ENCODE measurements around the gene ACP4. TPM values are rescaled to one million over a fixed set of nuclear protein-coding genes. Genes with fewer than 3 reads are reported as not detected.

The ACP4 gene
- total RNA-seq, 4 donors from 2014 or later: not detected

DNA sequence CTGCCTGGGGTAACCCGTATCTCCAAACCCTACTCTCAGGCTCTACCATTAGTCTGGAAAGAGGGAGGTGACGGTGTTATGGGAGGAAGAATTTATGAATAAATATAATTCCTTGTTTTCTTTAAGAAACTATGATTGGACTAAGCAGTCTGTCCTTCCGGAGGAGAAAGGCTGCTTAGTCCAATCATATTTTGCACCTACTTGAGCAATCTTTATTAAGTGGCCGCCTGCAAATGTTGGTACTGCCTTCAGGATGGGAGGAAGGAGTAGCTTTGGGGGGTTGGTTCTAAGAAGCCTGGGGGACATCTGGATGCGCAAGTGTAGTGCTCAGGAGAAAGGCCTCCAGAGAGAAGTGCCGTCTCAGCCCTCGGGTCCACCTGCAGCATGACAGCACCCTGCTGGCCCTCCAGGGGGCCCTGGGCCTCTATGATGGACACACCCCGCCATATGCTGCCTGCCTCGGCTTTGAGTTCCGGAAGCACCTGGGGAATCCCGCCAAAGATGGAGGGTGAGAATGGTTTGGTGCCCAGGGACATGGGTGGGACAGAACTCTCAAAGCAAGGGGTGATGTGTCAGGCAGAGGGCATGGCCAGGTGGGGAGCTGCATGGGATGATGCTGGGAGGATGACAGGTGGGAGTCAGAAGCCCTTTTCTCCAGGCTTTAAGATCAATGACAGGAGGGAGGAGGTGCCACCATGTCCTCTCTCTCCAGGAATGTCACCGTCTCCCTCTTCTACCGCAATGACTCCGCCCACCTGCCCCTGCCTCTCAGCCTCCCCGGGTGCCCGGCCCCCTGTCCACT, 4.1 kb downstream of the ACP4 start:
- intact Hi-C loops (cut with DNase I; ENCODE audit: low total_unique reads): no loop called here
- Histone ChIP-seq H3K4me1 (no peaks in the 10 kb centered on the region), H3K27me3 (no peaks in the 10 kb centered on the region), H3K36me3 (no peaks in the 10 kb centered on the region), H3K4me3 (no peak overlapping the region), H3K27ac (no peak overlapping the region), H3K9me3 (no peaks in the 10 kb centered on the region)
- TF ChIP-seq, protein P1, sequence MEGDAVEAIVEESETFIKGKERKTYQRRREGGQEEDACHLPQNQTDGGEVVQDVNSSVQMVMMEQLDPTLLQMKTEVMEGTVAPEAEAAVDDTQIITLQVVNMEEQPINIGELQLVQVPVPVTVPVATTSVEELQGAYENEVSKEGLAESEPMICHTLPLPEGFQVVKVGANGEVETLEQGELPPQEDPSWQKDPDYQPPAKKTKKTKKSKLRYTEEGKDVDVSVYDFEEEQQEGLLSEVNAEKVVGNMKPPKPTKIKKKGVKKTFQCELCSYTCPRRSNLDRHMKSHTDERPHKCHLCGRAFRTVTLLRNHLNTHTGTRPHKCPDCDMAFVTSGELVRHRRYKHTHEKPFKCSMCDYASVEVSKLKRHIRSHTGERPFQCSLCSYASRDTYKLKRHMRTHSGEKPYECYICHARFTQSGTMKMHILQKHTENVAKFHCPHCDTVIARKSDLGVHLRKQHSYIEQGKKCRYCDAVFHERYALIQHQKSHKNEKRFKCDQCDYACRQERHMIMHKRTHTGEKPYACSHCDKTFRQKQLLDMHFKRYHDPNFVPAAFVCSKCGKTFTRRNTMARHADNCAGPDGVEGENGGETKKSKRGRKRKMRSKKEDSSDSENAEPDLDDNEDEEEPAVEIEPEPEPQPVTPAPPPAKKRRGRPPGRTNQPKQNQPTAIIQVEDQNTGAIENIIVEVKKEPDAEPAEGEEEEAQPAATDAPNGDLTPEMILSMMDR (IDR thresholded peaks at IDR 0.05): no peak
- no peak for TF ChIP-seq POLR2A (IDR thresholded peaks at IDR 0.05)
- no peak for DNase-seq

- Histone ChIP-seq H3K4me3 (no peak overlapping the region), H3K27me3 (no peaks in the 10 kb centered on the region), H3K4me1 (no peaks in the 10 kb centered on the region), H3K27ac (no peak overlapping the region), H3K9me3 (no peaks in the 10 kb centered on the region), H3K36me3 (no peaks in the 10 kb centered on the region)
- intact Hi-C loops (cut with DNase I; ENCODE audit: low total_unique reads): no loop called here
- TF ChIP-seq POLR2A (IDR thresholded peaks at IDR 0.05): no peak
- TF ChIP-seq, protein P1 (IDR thresholded peaks at IDR 0.05): no peak
- DNase-seq: no peak
These were observed 4.9 kb downstream of the ACP4 start for GRCh38 chr19:50794876-50795663.

DNA sequence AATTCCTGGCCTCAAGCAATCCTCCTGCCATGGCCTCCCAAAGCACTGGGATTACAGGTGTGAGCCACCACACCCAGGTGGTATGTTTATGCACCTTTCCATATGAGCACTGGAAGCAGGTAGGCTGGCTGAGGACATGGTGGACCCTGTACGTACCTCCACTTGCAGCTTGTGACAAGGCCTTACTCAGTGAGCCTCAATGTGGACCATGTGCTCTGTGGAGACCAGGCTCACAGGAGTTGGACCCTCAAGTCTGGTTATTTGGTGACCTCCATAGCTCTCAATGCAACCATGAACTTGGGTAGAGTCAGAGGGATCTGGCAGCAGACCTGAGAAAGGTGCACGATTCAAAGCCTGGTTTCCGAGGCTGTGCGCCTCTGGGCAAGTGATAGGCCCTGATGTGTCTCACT, 5.5 kb downstream of the ACP4 start:
- no peak for TF ChIP-seq POLR2A (IDR thresholded peaks at IDR 0.05)
- TF ChIP-seq, protein P1 (IDR thresholded peaks at IDR 0.05): no peak
- H3K27me3 ChIP-seq: no peaks in the 10 kb centered on the region
- no peaks in the 10 kb centered on the region for H3K4me1 ChIP-seq
- H3K4me3 ChIP-seq: no peak overlapping the region
- no peak overlapping the region for H3K27ac ChIP-seq
- H3K36me3 ChIP-seq: no peaks in the 10 kb centered on the region
- intact Hi-C loops (cut with DNase I; ENCODE audit: low total_unique reads): no loop called here
- no peaks in the 10 kb centered on the region for H3K9me3 ChIP-seq
- DNase-seq: no peak

DNA sequence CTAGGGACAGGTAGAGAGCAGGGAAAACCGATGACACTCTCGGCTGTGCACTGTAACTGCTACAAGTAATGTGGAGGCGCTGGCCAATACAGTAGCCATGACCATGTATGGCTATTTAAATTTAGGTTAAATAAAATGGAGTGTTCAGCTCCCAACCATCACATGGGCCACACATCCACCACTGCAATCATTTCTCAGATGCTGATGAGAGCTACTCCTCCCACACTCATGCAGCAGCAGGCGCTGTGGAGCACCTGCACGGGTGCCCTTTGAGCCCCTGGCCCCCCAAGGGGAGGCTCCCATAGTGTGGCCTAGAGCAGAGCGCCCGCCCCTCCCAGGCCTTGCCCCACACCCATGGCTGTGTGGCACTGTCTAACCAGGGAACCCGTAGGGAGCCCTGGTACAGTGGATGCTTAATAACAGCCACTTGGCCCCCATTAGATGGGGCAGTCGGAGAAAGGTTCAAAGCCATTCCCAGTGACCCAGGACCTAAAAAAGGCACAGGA, 6.0 kb downstream of the ACP4 start:
- no peaks in the 10 kb centered on the region for H3K27me3 ChIP-seq
- DNase-seq: no peak
- TF ChIP-seq, protein P1 (IDR thresholded peaks at IDR 0.05): no peak
- TF ChIP-seq POLR2A (IDR thresholded peaks at IDR 0.05): no peak
- H3K4me3 ChIP-seq: no peak overlapping the region
- H3K36me3 ChIP-seq: no peaks in the 10 kb centered on the region
- H3K27ac ChIP-seq: no peak overlapping the region
- intact Hi-C loops (cut with DNase I; ENCODE audit: low total_unique reads): no loop called here
- no peaks in the 10 kb centered on the region for H3K9me3 ChIP-seq
- H3K4me1 ChIP-seq: no peaks in the 10 kb centered on the region

Measured in uterus (tissue), 4 donors.